GM18507 (cell line): ENCODE results near the gene AUNIP.
A peak's percentile ranks its signal among the peaks of the same experiment; 100 is the strongest.

ENCODE experiments used
- DNase-seq: peaks from one replicate; pipeline ENCODE4 v3.0.0; 2011; ENCODE audit warnings: low read depth; ENCODE audit not compliant: insufficient read length; ENCODE audit errors: extremely low spot score
- FAIRE-seq: peaks from 2 replicates; lab custom pipeline; 2011; peaks lifted over from hg19 to GRCh38; lab: Jason Lieb, UNC

AUNIP gene

GRCh38 chr1:25890239-25891034, 31.2 kb upstream of the AUNIP start:
- FAIRE-seq (no peak), DNase-seq (no peak)

GRCh38 chr1:25889470-25889869, 30.2 kb upstream of the AUNIP start:
- DNase-seq (no peak), FAIRE-seq (no peak)

- DNase-seq (no peak), FAIRE-seq (no peak)
These were observed 29.2 kb upstream of the AUNIP start for GRCh38 chr1:25888426-25888987.

GRCh38 chr1:25885602-25886001, 26.3 kb upstream of the AUNIP start:
- FAIRE-seq = no peak
- no peak for DNase-seq

- FAIRE-seq = no peak
- no peak for DNase-seq
These were observed 22.0 kb upstream of the AUNIP start for GRCh38 chr1:25881266-25881665.

GRCh38 chr1:25880518-25880917, 21.3 kb upstream of the AUNIP start:
- FAIRE-seq (no peak), DNase-seq (no peak)

GRCh38 chr1:25879675-25880074, 20.4 kb upstream of the AUNIP start:
- FAIRE-seq = no peak
- no peak for DNase-seq

- DNase-seq (no peak), FAIRE-seq (no peak)
These were observed 19.4 kb upstream of the AUNIP start for GRCh38 chr1:25878690-25879089.

GRCh38 chr1:25877155-25877554, 17.9 kb upstream of the AUNIP start:
- DNase-seq = no peak
- FAIRE-seq = no peak

GRCh38 chr1:25876693-25877077, 17.4 kb upstream of the AUNIP start:
- no peak for DNase-seq
- no peak for FAIRE-seq

- DNase-seq (no peak), FAIRE-seq (no peak)
These were observed 16.8 kb upstream of the AUNIP start for GRCh38 chr1:25875856-25876692.

GRCh38 chr1:25875154-25875855, 16.0 kb upstream of the AUNIP start, which contains the start of gene PAQR7:
Gene PAQR7, minus strand, starts transcription at chr1:25875708. Its CDS starts 11,869 bp downstream, at chr1:25863839.
- peak; percentile 54 for DNase-seq
- no peak for FAIRE-seq

GRCh38 chr1:25874635-25875153, 15.4 kb upstream of the AUNIP start:
- no peak for FAIRE-seq

GRCh38 chr1:25874209-25874608, 15.0 kb upstream of the AUNIP start:
- DNase-seq (no peak), FAIRE-seq (no peak)

More at GRCh38 chr1:25874635-25875153, 15.4 kb upstream of the AUNIP start:
- no peak for DNase-seq

- no peak for DNase-seq
- FAIRE-seq = no peak
These were observed 13.9 kb upstream of the AUNIP start for GRCh38 chr1:25873120-25873519.

- DNase-seq = no peak
- no peak for FAIRE-seq
These were observed 13.5 kb upstream of the AUNIP start for GRCh38 chr1:25872713-25873112.

- no peak for FAIRE-seq
- no peak for DNase-seq
These were observed 12.6 kb upstream of the AUNIP start for GRCh38 chr1:25871704-25872494.

- DNase-seq = no peak
- no peak for FAIRE-seq
These were observed 11.9 kb upstream of the AUNIP start for GRCh38 chr1:25871086-25871703.
